Measurements from ENCODE around the gene TAMM41.
"Not testable (repeated sequence)": the region's sequence is repeated elsewhere in the genome, so short reads cannot be mapped to it uniquely, and the experiment has no call there.

The TAMM41 gene

DNA sequence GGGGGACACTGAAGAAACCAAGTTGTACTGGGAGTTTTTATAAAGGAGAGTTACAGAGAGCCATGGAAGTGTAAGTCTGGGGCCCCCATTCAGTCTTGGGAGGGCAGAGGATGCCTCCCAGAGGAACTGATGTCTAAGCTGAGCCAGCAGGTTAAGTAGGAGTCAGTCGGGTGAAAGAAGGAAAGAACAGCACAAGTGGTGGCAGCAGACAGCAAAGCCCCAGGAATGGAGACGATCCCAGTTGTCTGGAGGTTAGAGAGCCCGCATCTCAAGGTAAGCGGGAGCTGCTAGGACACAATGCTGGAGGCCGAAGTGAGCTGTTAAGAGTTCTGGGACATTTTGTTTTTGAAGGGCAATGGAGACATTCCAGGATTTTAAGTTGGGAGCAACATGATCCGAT, 88.8 kb downstream of the TAMM41 start:
- DNase-seq: no peak

DNA sequence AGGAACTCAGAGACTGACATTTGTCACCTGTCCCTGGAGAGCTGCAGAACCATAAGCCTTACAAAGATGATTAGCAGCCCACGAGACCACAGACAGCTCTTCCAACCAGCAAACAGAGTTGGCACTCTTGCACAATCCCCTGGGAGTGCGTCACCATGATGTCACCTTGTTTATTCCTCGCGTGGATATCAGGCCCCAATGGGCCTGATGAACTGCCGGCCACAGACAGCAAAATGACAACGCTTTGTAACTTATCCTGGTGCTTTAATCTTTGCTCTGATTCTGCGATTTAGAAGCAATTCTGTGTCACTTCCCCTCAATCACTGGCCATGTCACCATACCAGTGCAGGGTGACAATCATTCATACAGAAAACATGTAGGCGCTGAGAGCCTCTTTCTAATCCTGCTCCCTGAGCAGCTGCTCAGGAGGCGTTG, 89.2 kb downstream of the TAMM41 start:
- DNase-seq: peak in 1 of 2 experiments; percentile 28

DNA sequence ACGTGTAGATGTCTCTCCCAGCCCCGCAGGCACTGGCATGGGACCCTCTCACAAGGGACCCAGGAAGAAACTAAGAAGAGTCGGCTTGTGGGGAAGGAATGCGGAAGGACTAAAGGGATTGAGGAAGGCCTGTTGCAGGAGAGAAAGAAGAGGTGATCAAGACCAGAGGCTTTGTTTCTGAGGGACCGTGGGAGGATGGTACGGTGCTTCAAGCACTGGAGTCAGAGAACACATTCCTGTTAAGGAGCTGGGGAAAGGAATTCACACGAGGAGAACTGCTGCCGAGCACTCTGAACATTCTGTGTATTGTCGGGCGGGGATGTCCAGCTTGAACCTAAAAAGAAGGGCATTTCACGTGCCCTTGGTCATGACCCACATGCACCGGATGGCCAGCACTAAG, 91.4 kb downstream of the TAMM41 start:
- DNase-seq: no peak

DNA sequence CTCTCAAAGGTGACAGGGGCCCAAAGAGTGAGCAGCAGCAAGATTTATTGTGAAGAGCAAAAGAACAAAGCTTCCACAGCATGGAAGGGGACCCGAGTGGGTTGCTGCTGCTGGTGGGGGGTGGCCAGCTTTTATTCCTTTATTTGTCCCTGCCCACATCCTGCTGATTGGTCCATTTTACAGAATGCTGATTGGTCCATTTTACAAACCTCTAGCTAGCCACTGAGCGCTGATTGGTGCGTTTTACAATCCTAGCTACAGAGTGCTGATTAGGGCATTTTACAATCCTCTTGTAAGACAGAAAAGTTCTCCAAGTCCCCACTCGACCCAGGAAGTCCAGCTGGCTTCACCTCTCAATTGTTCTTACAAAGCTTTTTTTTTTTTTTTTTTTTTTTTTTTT, 94.4 kb downstream of the TAMM41 start:
- not testable (repeated sequence) for DNase-seq

DNA sequence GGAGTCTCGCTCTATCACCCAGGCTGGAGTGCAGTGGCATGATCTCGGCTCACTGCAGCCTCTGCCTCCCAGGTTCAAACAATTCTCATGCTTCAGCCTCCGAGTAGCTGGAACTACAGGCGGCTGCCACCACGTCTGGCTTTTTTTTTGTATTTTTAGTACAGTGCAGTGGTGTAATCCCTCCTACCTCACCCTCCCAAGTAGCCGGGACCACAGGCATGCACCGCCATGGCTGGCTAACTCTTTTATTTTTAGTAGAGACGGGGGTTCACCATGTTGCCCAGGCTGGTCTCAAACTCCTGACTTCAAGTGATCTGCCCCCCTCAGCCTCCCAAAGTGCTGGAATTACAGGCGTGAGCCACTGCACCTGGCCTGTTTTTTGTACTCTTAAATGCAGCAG, 98.4 kb downstream of the TAMM41 start:
- DNase-seq: not testable (repeated sequence)

Measured in activated T-cell treated with anti-CD3 and anti-CD28 coated beads, Interleukin-2, amount 50 U/mL, for 48 hours (primary cell).